ENCODE measurements around the gene TCHHL1.

Gene TCHHL1

DNA sequence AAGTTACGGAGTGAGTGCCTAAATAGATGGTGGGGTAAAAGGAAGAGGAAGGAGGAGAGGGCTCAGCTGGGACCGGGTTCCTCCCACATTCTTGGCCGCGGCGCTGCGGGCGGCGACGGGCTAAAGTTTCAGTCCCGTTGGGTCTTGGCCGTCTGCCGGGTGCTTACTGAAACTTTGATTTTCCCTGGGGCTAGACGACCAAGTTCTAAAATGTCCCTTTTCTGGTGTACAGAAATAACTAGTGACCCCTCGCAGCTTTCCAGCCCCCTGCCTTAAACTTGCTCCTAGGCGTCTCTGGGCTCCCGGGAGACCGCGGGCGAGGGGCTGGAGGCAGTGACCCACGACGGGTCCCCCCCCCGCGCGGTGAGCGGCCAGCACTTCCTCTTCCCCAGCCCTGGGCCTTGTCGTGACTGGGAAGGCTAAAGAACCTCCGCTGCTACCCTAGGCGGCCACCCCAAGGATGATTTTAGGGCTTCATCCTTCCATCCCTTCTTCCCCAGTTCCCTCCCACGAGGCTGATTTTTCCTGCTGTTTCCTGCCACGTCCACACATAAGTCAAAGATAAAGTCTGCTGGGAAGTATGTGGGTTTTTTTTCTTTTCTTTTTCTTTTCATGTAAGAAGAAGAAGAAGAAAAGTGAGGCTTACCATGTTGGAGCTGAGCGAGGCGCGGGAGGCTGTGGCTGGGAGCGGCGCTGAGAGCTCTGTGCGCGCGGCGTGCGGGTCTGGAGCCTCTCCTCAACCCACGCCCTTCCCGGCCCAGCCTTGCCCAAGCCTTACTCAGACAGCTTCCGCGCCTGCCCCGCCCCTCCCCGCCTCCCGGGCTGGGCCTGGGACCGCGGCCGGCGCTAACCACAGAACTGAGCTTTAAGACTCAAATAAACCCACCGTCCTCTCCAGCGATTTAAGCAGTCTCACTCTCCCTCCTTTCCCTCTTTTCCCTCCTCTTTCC is 52.3 kb downstream of the TCHHL1 start, which contains the start of gene S100A11:
Gene S100A11 (minus strand): TSS at position 738 of the 950 bp plus-strand sequence. CDS start 89 bp downstream, at position 649.
- peak; percentile 90 for DNase-seq

DNA sequence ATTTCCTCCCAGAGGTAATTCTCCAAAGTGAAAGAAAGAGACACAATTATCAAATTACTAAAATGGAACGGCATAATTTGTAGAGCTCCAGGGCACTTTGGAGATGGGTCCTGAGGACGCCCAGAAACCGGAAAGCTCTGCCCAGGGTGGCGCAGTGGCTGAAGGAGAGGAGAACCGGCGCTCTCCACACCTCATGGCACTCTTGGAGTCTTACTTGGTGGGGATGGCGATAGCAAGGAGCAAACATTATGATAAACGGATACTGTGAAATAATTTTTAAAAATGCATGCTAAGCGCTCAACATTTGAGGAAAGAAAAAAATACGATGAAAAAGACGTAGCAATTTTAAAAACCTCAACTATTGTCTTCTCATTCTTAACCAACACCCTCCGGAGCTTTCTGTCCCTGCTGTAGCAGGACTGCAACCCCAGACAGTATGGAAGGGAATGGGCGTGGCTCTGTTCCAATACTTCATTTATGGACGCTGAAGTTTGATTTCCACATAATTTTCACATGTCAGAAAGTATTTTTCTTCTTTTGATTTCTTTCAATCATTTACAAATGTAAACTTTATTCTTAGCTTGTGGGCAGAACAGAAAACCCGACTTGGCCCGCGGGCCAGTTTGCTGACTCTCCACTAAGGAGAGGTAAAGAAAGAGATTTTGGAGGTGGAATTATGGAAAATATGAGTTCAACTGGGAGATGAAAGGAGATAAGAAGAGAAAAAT is 53.2 kb downstream of the TCHHL1 start:
- peak; percentile 36 for DNase-seq

DNA sequence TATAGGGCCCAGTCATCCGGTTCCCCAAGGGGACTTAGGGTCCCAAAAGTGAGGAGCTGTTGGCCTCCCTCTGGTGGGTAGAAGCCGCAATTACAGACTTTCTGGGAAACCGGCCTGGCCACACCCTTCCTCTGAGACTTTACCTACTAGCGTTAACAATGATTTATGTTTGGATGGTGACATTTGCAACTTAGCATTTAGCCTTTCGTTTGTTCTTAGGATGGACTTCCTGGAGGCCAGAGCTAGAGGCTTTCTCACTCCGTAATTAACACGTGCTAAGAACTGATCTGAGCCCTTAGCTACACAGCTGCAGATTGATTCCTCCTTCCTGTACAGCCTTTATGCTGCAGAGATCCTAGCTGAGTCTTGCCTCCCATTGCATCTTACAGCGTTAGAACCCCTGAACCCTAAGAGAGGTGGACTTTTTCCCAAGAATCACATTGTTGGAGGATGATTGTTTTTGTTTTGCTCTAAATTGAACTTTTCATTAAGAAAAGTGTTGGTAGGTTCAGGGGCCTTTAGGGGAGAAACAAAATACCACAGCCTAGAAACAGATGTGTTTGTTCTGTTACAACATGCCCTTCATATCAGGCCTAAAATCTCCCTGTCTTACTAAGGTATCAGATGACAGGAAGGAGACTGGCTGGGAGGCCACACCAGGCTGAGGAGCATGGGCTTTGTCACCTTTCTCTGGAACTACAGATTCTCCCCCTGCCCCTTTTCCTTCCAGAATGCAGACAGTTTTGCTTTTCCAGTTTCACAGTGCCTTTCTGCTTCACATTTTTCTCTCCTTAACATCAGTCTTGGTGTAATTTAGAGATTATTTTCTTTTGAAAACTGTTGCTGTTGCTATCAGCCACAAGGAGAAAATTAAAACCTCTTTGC is 54.0 kb downstream of the TCHHL1 start:
- DNase-seq: peak; percentile 82

DNA sequence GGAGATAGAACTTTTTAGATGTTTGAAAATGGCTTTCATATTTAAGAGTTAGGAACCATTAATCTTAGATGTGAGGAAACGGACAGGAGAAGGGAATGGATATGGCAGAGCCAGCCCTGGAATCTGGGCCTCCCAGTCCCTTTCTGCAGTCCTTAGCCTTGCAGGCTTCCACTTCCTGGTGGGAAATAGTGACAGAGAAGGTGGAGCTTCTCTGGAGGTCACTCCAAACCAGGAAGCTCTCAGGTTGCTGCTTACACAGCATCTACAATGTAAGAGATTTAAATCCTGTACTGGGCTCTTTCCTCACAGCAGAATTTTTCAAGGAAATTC is 54.6 kb downstream of the TCHHL1 start:
- DNase-seq: no peak
